Renal pelvis (tissue), 4 donors: ENCODE measurements around the gene TPST2. TPM values are rescaled to one million over a fixed set of nuclear protein-coding genes. Genes with fewer than 3 reads are reported as not detected.

Experiments used
- DNase-seq: peaks from one replicate; pipeline ENCODE4 v3.0.0-alpha.2; 2013
- polyA plus RNA-seq, 3 donors: library from polyadenylated mRNA; unstranded; fragments of 120-200 nt; gene quantifications; one replicate each; pipeline ENCODE4 v1.2.1, GENCODE V29; 2013; ENCODE audit not compliant: insufficient read length in 3 of 3

Gene TPST2
- polyA plus RNA-seq, 3 donors, result 24.9 to 30.3 (median 29.8) TPM

- no peak for DNase-seq
Measured at GRCh38 chr22:26477341-26477731, 112.6 kb downstream of the TPST2 start.

GRCh38 chr22:26476705-26477340 lies 113.1 kb downstream of the TPST2 start:
- DNase-seq, result no peak

GRCh38 chr22:26474682-26475081 lies 115.2 kb downstream of the TPST2 start:
- DNase-seq, result no peak

Other genes starting within 250 kb of the TPST2 start
- 1 to 10 TPM; 3.7 to 3.9 (median 3.9) TPM for gene ASPHD2, start 160.9 kb downstream of the TPST2 start, polyA plus RNA-seq
- gene HPS4, start 106.3 kb downstream of the TPST2 start, polyA plus RNA-seq, result 10 to 100 TPM; 30.3 to 43.8 (median 40.0) TPM
- 10 to 100 TPM; 30.8 to 32.0 (median 31.0) TPM for gene SRRD, start 106.3 kb downstream of the TPST2 start, polyA plus RNA-seq
- 10 to 100 TPM; 42.9 to 48.5 (median 46.4) TPM for gene TFIP11, start 77.7 kb downstream of the TPST2 start, polyA plus RNA-seq
- under 1 TPM; 0.68 to 0.95 (median 0.88) TPM for gene CRYBB1, start 27.9 kb upstream of the TPST2 start, polyA plus RNA-seq
- gene CRYBA4, start 31.8 kb upstream of the TPST2 start, polyA plus RNA-seq, result under 1 TPM in 1 of 3 donors, not detected in 2; 0.10 TPM
- under 1 TPM; 0.44 to 0.68 (median 0.64) TPM for gene MIAT, start 67.5 kb upstream of the TPST2 start, polyA plus RNA-seq